T-helper 2 cell treated with Interferon-gamma antibody and Interleukin-4, amounts not matched to agents 100 ng/mL and 5 ng/mL, for 36 hours (primary cell): ENCODE measurements around the gene KRT26. TPM values are rescaled to one million over a fixed set of nuclear protein-coding genes. Genes with fewer than 3 reads are reported as not detected.

ENCODE experiments used
- intact Hi-C: fragments of 100-400 bp; cut with micrococcal nuclease; formaldehyde crosslinking; loops from one replicate; pipeline ENCODE4 v1.15.1; 2023
- total RNA-seq: library from RNA; stranded (reverse); gene quantifications from 2 replicates; pipeline ENCODE4 v1.2.3, GENCODE V29; 2022

The KRT26 gene
- total RNA-seq, 1 donor from 2014 or later, result not detected

- intact Hi-C loops, result no loop called here
Measured at GRCh38 chr17:40735016-40735415, 37.0 kb downstream of the KRT26 start.

GRCh38 chr17:40734018-40734417 is 38.0 kb downstream of the KRT26 start:
- intact Hi-C loops, result no loop called here

- intact Hi-C loops, result no loop called here
Measured at GRCh38 chr17:40730970-40731369, 41.0 kb downstream of the KRT26 start.

- intact Hi-C loops, result loop anchor here (5.0 kb wide), 1 partner anchor 370 kb away; no protein-coding TSS in a partner anchor
Measured at GRCh38 chr17:40727447-40728231, 44.4 kb downstream of the KRT26 start.

- intact Hi-C loops, result loop anchor here (5.0 kb wide), 1 partner anchor 370 kb away; no protein-coding TSS in a partner anchor
Measured at GRCh38 chr17:40726919-40727318, 45.1 kb downstream of the KRT26 start.

- intact Hi-C loops, result loop anchor here (5.0 kb wide), 1 partner anchor 367 kb away; no protein-coding TSS in a partner anchor
Measured at GRCh38 chr17:40724656-40725055, 47.3 kb downstream of the KRT26 start.

GRCh38 chr17:40722241-40722640 is 49.8 kb downstream of the KRT26 start:
- intact Hi-C loops, result no loop called here

GRCh38 chr17:40720899-40721298 is 51.1 kb downstream of the KRT26 start:
- intact Hi-C loops, result no loop called here

GRCh38 chr17:40718930-40719329 is 53.1 kb downstream of the KRT26 start:
- intact Hi-C loops, result no loop called here

GRCh38 chr17:40717776-40718175 is 54.2 kb downstream of the KRT26 start:
- intact Hi-C loops, result no loop called here

Other genes starting within 250 kb of the KRT26 start
- 111 and 113 TPM in 2 replicates for gene CCR7, start 206.7 kb downstream of the KRT26 start, total RNA-seq
- gene SMARCE1, start 124.4 kb downstream of the KRT26 start, total RNA-seq, result 110 and 111 TPM in 2 replicates
- not detected in 2 replicates for gene KRT222, start 107.0 kb downstream of the KRT26 start, total RNA-seq
- not detected in 2 replicates for gene KRT24, start 68.4 kb downstream of the KRT26 start, total RNA-seq
- not detected in 2 replicates for gene KRT25, start 16.9 kb downstream of the KRT26 start, total RNA-seq
- gene KRT27, start 10.3 kb upstream of the KRT26 start, total RNA-seq, result not detected in 2 replicates
- gene KRT28, start 27.8 kb upstream of the KRT26 start, total RNA-seq, result not detected in 2 replicates
- gene KRT10, start 50.4 kb upstream of the KRT26 start, total RNA-seq, result 29.9 and 32.8 TPM in 2 replicates
- gene KRT12, start 95.0 kb upstream of the KRT26 start, total RNA-seq, result not detected in 2 replicates
- not detected in 2 replicates for gene KRT20, start 113.0 kb upstream of the KRT26 start, total RNA-seq
- gene KRT23, start 165.4 kb upstream of the KRT26 start, total RNA-seq, result not detected in 2 replicates
- not detected in 2 replicates for gene KRT39, start 194.7 kb upstream of the KRT26 start, total RNA-seq
- gene KRT40, start 212.1 kb upstream of the KRT26 start, total RNA-seq, result not detected in 2 replicates
- gene KRTAP3-3, start 222.0 kb upstream of the KRT26 start, total RNA-seq, result not detected in 2 replicates
- not detected in 2 replicates for gene KRTAP3-2, start 227.7 kb upstream of the KRT26 start, total RNA-seq
- gene KRTAP3-1, start 236.9 kb upstream of the KRT26 start, total RNA-seq, result not detected in 2 replicates